ENCODE measurements around the gene ASMTL. TPM values are rescaled to one million over a fixed set of nuclear protein-coding genes. Genes with fewer than 3 reads are reported as not detected.

The ASMTL gene
- total RNA-seq, 1 donor from 2014 or later, result 13.6 TPM

GRCh38 chrX:1472975-1473374 is 20.3 kb upstream of the ASMTL start:
- Histone ChIP-seq H3K9ac (ENCODE audit: low read depth in 1 of 3, low read length in 3 of 3) (no peak overlapping the region), H3K36me3 (ENCODE audit: control insufficient read depth in 3 of 3, insufficient read depth in 3 of 3, low read length in 3 of 3) (no peaks in the 10 kb centered on the region), H3K4me3 (ENCODE audit: low read length in 3 of 3) (no peak overlapping the region), H3K9me3 (ENCODE audit: control insufficient read depth in 3 of 3, low read length in 3 of 3) (no peaks in the 10 kb centered on the region), H3K27ac (ENCODE audit: low read depth, low read length) (no peak overlapping the region), H3K4me1 (ENCODE audit: control insufficient read depth in 3 of 3, insufficient read depth in 3 of 3, low read length in 3 of 3) (no peaks in the 10 kb centered on the region), H3K27me3 (ENCODE audit: control insufficient read depth in 3 of 3, insufficient read depth in 3 of 3, low read length in 3 of 3) (peaks cover 0 to 5% (median 3%) of the 10 kb centered on the region in 3 donors)

DNA sequence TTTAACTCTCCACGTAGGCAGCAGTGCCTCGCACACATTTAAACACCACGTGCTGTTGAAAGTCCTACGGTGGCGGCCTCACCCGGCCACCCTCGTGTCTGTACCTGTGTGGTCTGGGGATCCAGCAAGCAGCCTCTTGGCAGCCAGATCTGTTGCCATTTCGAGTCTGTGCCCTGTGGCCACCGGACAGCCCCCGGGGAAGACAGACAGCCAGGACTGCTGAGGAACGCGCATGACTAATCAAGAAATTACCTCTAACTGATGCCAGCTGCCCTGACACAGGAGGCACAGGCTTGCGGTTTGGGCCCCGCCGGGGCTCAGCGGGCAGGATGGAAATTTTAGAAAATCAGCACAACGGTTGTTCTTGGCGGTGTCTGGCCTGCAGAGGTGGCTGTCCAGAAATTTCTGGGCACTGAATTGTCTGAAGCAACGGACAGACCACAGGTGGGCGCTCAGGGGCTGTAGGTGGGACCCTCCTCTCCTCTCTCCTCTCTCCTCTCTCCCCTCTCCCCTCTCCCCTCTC is 15.6 kb upstream of the ASMTL start:
- no peaks in the 10 kb centered on the region for H3K9me3 ChIP-seq (ENCODE audit: control insufficient read depth in 3 of 3, low read length in 3 of 3)
- H3K9ac ChIP-seq (ENCODE audit: low read depth in 1 of 3, low read length in 3 of 3), result no peak overlapping the region
- no peak overlapping the region for H3K4me3 ChIP-seq (ENCODE audit: low read length in 3 of 3)
- peaks cover 17 to 33% (median 17%) of the 10 kb centered on the region in 3 donors for H3K27me3 ChIP-seq (ENCODE audit: control insufficient read depth in 3 of 3, insufficient read depth in 3 of 3, low read length in 3 of 3)
- no peak overlapping the region for H3K27ac ChIP-seq (ENCODE audit: low read depth, low read length)
- H3K4me1 ChIP-seq (ENCODE audit: control insufficient read depth in 3 of 3, insufficient read depth in 3 of 3, low read length in 3 of 3), result peaks cover 0 to 8% (median 2%) of the 10 kb centered on the region in 3 donors
- no peaks in the 10 kb centered on the region for H3K36me3 ChIP-seq (ENCODE audit: control insufficient read depth in 3 of 3, insufficient read depth in 3 of 3, low read length in 3 of 3)

DNA sequence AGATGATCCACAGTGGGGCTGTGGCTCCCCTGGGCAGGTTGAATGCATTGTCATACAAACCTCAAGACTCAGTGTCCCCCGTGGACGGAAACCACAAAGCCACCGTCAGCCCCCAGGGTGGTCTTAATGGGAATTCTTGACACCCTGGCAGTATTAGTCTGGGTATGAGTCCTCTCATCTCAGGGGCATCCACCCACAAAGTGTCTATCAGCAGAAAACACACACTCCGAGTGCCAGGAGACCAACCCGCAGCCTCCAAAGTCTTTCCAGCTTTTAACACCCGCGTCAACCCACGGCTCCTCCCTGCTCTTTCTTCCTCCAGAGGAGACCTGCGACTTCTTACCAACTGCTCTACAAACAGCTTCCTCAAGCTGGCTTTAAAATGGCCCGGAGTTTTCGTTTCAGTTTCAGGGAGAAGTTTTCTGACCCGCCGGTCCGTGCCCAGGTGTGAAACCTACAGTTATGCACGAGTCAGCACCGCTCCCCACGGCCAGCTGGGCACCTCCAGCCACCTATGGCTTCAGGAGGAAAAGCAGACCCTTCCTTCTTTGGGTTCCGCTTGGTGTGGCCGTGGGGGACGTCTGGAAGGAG is 14.4 kb upstream of the ASMTL start:
- H3K27me3 ChIP-seq (ENCODE audit: control insufficient read depth in 3 of 3, insufficient read depth in 3 of 3, low read length in 3 of 3), result peaks cover 17 to 33% (median 23%) of the 10 kb centered on the region in 3 donors
- no peak overlapping the region for H3K4me3 ChIP-seq (ENCODE audit: low read length in 3 of 3)
- no peaks in the 10 kb centered on the region for H3K36me3 ChIP-seq (ENCODE audit: control insufficient read depth in 3 of 3, insufficient read depth in 3 of 3, low read length in 3 of 3)

GRCh38 chrX:1466232-1466661 is 13.5 kb upstream of the ASMTL start:
- H3K27ac ChIP-seq (ENCODE audit: low read depth, low read length), result no peak overlapping the region
- H3K36me3 ChIP-seq (ENCODE audit: control insufficient read depth in 3 of 3, insufficient read depth in 3 of 3, low read length in 3 of 3), result no peaks in the 10 kb centered on the region
- peaks cover 0 to 8% (median 2%) of the 10 kb centered on the region in 3 donors for H3K4me1 ChIP-seq (ENCODE audit: control insufficient read depth in 3 of 3, insufficient read depth in 3 of 3, low read length in 3 of 3)
- H3K9ac ChIP-seq (ENCODE audit: low read depth in 1 of 3, low read length in 3 of 3), result no peak overlapping the region
- H3K9me3 ChIP-seq (ENCODE audit: control insufficient read depth in 3 of 3, low read length in 3 of 3), result no peaks in the 10 kb centered on the region
- H3K27me3 ChIP-seq (ENCODE audit: control insufficient read depth in 3 of 3, insufficient read depth in 3 of 3, low read length in 3 of 3), result peaks cover 17 to 33% (median 23%) of the 10 kb centered on the region in 3 donors
- H3K4me3 ChIP-seq (ENCODE audit: low read length in 3 of 3), result no peak overlapping the region

More for the DNA sequence above, 14.4 kb upstream of the ASMTL start:
- Histone ChIP-seq H3K9ac (ENCODE audit: low read depth in 1 of 3, low read length in 3 of 3) (no peak overlapping the region), H3K4me1 (ENCODE audit: control insufficient read depth in 3 of 3, insufficient read depth in 3 of 3, low read length in 3 of 3) (peaks cover 0 to 8% (median 2%) of the 10 kb centered on the region in 3 donors), H3K9me3 (ENCODE audit: control insufficient read depth in 3 of 3, low read length in 3 of 3) (no peaks in the 10 kb centered on the region), H3K27ac (ENCODE audit: low read depth, low read length) (no peak overlapping the region)

DNA sequence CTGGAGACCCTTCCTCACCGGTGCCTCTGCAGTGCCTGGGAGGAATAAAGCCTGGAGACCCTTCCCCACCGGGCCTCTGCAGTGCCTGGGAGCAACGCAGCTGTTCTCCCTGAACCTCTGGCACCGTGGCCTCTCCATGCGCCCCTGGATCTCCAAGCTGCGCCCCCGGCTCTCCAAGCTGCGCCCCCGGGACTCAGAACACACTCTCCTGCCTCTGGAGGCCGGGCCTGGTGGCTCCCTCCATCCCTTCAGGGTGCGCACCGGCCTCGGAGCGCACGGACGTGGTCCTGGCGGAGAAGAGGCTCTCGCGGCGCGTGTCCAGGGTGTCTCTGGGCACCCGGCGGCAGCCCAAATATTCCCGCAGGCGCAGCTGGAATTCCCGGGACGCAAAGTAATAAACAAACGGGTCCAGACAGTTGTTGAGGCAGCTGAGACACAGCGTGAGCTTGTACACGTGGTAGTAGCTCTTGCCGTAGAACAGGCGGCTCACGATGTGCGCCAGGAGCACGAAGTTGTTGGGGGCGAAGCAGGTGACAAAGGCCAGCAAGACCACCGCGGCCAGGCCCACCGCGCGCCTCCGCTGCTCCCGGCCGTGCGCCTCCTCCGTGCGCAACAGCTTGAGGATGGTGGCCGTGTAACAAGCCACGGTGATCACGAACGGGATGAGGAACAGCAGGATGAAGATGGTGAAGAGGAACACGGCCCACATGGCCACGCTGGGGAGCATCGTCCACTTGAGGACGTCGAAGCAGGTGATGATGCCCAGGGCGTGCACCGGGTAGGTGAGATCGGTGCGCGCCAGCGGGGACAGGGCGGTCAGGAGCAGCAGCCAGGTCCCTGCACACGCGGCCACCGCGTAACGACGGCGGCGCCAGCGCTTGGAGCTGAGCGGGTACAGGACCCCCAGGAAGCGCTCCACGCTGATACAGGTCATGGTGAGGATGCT is 12.8 kb upstream of the ASMTL start:
- Histone ChIP-seq H3K27me3 (ENCODE audit: control insufficient read depth in 3 of 3, insufficient read depth in 3 of 3, low read length in 3 of 3) (peaks cover 17 to 33% (median 23%) of the 10 kb centered on the region in 3 donors), H3K27ac (ENCODE audit: low read depth, low read length) (no peak overlapping the region), H3K36me3 (ENCODE audit: control insufficient read depth in 3 of 3, insufficient read depth in 3 of 3, low read length in 3 of 3) (no peaks in the 10 kb centered on the region), H3K9ac (ENCODE audit: low read depth in 1 of 3, low read length in 3 of 3) (no peak overlapping the region), H3K4me1 (ENCODE audit: control insufficient read depth in 3 of 3, insufficient read depth in 3 of 3, low read length in 3 of 3) (peaks cover 0 to 8% (median 2%) of the 10 kb centered on the region in 3 donors), H3K4me3 (ENCODE audit: low read length in 3 of 3) (no peak overlapping the region), H3K9me3 (ENCODE audit: control insufficient read depth in 3 of 3, low read length in 3 of 3) (no peaks in the 10 kb centered on the region)

GRCh38 chrX:1464971-1465285 is 12.2 kb upstream of the ASMTL start:
- Histone ChIP-seq H3K4me1 (ENCODE audit: control insufficient read depth in 3 of 3, insufficient read depth in 3 of 3, low read length in 3 of 3) (peaks cover 0 to 8% (median 2%) of the 10 kb centered on the region in 3 donors), H3K9ac (ENCODE audit: low read depth in 1 of 3, low read length in 3 of 3) (no peak overlapping the region), H3K27me3 (ENCODE audit: control insufficient read depth in 3 of 3, insufficient read depth in 3 of 3, low read length in 3 of 3) (peaks cover 17 to 33% (median 23%) of the 10 kb centered on the region in 3 donors), H3K9me3 (ENCODE audit: control insufficient read depth in 3 of 3, low read length in 3 of 3) (no peaks in the 10 kb centered on the region), H3K36me3 (ENCODE audit: control insufficient read depth in 3 of 3, insufficient read depth in 3 of 3, low read length in 3 of 3) (no peaks in the 10 kb centered on the region), H3K27ac (ENCODE audit: low read depth, low read length) (no peak overlapping the region), H3K4me3 (ENCODE audit: low read length in 3 of 3) (no peak overlapping the region)

- Histone ChIP-seq H3K9me3 (ENCODE audit: control insufficient read depth in 3 of 3, low read length in 3 of 3) (no peaks in the 10 kb centered on the region), H3K9ac (ENCODE audit: low read depth in 1 of 3, low read length in 3 of 3) (no peak overlapping the region), H3K36me3 (ENCODE audit: control insufficient read depth in 3 of 3, insufficient read depth in 3 of 3, low read length in 3 of 3) (no peaks in the 10 kb centered on the region), H3K27me3 (ENCODE audit: control insufficient read depth in 3 of 3, insufficient read depth in 3 of 3, low read length in 3 of 3) (peaks cover 14 to 33% (median 23%) of the 10 kb centered on the region in 3 donors), H3K4me1 (ENCODE audit: control insufficient read depth in 3 of 3, insufficient read depth in 3 of 3, low read length in 3 of 3) (peaks cover 0 to 8% (median 2%) of the 10 kb centered on the region in 3 donors), H3K27ac (ENCODE audit: low read depth, low read length) (no peak overlapping the region), H3K4me3 (ENCODE audit: low read length in 3 of 3) (no peak overlapping the region)
Measured at GRCh38 chrX:1464041-1464970, 11.6 kb upstream of the ASMTL start.

DNA sequence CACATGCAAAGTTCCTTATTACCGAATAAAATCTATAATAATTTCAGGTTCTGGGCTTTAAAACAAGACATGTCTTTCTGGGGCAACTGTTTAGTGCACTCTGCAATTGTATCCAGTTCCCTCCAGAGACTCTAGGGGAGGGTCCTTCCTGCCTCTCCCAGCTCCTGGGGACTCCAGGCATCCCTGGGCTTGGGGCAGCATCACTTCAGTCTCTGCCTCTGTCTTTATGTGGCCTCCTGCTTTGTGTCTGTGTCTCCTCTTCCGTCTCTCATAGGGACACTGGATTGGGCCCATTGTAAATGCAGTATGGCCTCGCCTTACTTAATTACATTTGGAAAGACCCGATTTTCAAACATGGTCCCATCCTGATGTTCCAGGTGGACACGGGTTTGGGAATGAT is 10.9 kb upstream of the ASMTL start:
- Histone ChIP-seq H3K27me3 (ENCODE audit: control insufficient read depth in 3 of 3, insufficient read depth in 3 of 3, low read length in 3 of 3) (peaks cover 12 to 33% (median 23%) of the 10 kb centered on the region in 3 donors), H3K4me3 (ENCODE audit: low read length in 3 of 3) (no peak overlapping the region)

DNA sequence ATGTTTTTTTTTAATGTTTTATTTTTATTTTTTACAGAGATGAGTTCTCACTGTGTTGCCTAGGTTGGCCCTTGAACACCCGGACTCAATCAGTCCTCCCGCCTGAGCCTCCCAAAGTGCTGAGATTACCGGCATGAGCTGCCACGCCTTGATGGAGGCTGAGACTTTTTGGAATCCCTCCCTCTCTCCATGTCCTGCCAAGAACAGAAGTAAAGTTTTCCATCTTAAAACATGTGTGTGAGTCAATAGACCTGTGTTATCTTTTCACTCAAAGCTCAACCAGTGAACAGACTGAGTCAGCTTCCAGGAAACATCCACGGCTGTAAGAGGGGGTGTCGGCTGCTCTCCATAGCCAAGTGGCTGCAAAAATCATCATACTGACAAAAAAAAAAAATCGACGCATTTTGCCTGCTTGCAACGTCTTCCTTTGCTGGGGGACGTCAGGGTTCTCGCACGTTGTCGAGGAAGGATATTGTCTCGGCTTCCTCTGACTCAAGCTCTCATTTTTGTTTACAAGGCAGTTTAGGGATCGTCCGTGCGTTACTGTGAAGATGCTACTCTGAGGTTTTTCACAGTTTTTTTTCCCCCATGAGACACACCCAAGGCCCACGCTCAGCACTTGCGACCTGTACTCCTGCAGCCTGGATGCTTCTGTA is 10.0 kb upstream of the ASMTL start:
- no peaks in the 10 kb centered on the region for H3K9me3 ChIP-seq (ENCODE audit: control insufficient read depth in 3 of 3, low read length in 3 of 3)
- H3K27me3 ChIP-seq (ENCODE audit: control insufficient read depth in 3 of 3, insufficient read depth in 3 of 3, low read length in 3 of 3), result peaks cover 12 to 29% (median 23%) of the 10 kb centered on the region in 3 donors
- no peaks in the 10 kb centered on the region for H3K36me3 ChIP-seq (ENCODE audit: control insufficient read depth in 3 of 3, insufficient read depth in 3 of 3, low read length in 3 of 3)
- peak overlapping the region; percentile 64 for H3K27ac ChIP-seq (ENCODE audit: low read depth, low read length)
- H3K4me3 ChIP-seq (ENCODE audit: low read length in 3 of 3), result no peak overlapping the region
- no peak overlapping the region for H3K9ac ChIP-seq (ENCODE audit: low read depth in 1 of 3, low read length in 3 of 3)
- H3K4me1 ChIP-seq (ENCODE audit: control insufficient read depth in 3 of 3, insufficient read depth in 3 of 3, low read length in 3 of 3), result peaks cover 0 to 8% (median 2%) of the 10 kb centered on the region in 3 donors

More for the DNA sequence above, 10.9 kb upstream of the ASMTL start:
- no peaks in the 10 kb centered on the region for H3K36me3 ChIP-seq (ENCODE audit: control insufficient read depth in 3 of 3, insufficient read depth in 3 of 3, low read length in 3 of 3)
- H3K4me1 ChIP-seq (ENCODE audit: control insufficient read depth in 3 of 3, insufficient read depth in 3 of 3, low read length in 3 of 3), result peaks cover 0 to 8% (median 2%) of the 10 kb centered on the region in 3 donors
- H3K27ac ChIP-seq (ENCODE audit: low read depth, low read length), result peak overlapping the region; percentile 64
- H3K9ac ChIP-seq (ENCODE audit: low read depth in 1 of 3, low read length in 3 of 3), result no peak overlapping the region
- no peaks in the 10 kb centered on the region for H3K9me3 ChIP-seq (ENCODE audit: control insufficient read depth in 3 of 3, low read length in 3 of 3)

Data from skeletal muscle tissue (tissue), 4 donors.